ENCODE results near the gene ILKAP.
A peak's percentile ranks its signal among the peaks of the same experiment; 100 is the strongest.

ILKAP gene

GRCh38 chr2:238158509-238159070, 44.9 kb downstream of the ILKAP start, which contains the start of gene ERFE:
Gene ERFE, plus strand, starts transcription at chr2:238158970. Its CDS starts 38 bp downstream, at chr2:238159008.
- H4K8ac ChIP-seq (ENCODE audit: low read depth, low read length) = no peak within 1 kb of the TSS
- H3K36me3 ChIP-seq (ENCODE audit: control insufficient read depth in 1 of 2, insufficient read depth in 2 of 2, low read length in 2 of 2) = no peaks in the 10 kb centered on the region
- no peak within 1 kb of the TSS for H2BK12ac ChIP-seq (ENCODE audit: low read length)
- H3K9ac ChIP-seq (ENCODE audit: low read length) = no peak within 1 kb of the TSS
- H3K4me2 ChIP-seq (ENCODE audit: low read length) = peak within 1 kb of the TSS; percentile 68
- H2AK5ac ChIP-seq (ENCODE audit: low read length) = no peak within 1 kb of the TSS
- no peak within 1 kb of the TSS for H4K12ac ChIP-seq (ENCODE audit: low read depth, low read length)
- no peak within 1 kb of the TSS for H3K27ac ChIP-seq (ENCODE audit: low read depth, low read length)
- no peak within 1 kb of the TSS for H2BK5ac ChIP-seq (ENCODE audit: low read depth, low read length, poor library complexity)
- DNase-seq = peak in 1 of 2 donors; percentile 59
- no peak within 1 kb of the TSS for H3K18ac ChIP-seq (ENCODE audit: low read length)
- peaks cover 6% of the 10 kb centered on the region for H3K9me3 ChIP-seq (ENCODE audit: insufficient read depth, low read depth, low read length)
- no peak within 1 kb of the TSS for H3K4ac ChIP-seq (ENCODE audit: low read depth, low read length)
- H3K4me3 ChIP-seq (ENCODE audit: low read depth, low read length) = no peak within 1 kb of the TSS
- H3K23ac ChIP-seq (ENCODE audit: low read length) = no peak within 1 kb of the TSS
- H4K91ac ChIP-seq (ENCODE audit: low read depth, low read length) = no peak within 1 kb of the TSS
- H3K79me2 ChIP-seq (ENCODE audit: control insufficient read depth, insufficient read depth, low read length, poor library complexity) = no peaks in the 10 kb centered on the region
- peaks cover 30% of the 10 kb centered on the region for H3K27me3 ChIP-seq (ENCODE audit: insufficient read depth, low read length)
- H3K14ac ChIP-seq (ENCODE audit: low read length) = no peak within 1 kb of the TSS
- H3K79me1 ChIP-seq (ENCODE audit: low read length) = no peaks in the 10 kb centered on the region
- no CpG with 5 or more reads among the region's 61 CpGs for WGBS (ENCODE audit: extremely low coverage, insufficient coverage, insufficient read length)
- H3K4me1 ChIP-seq (ENCODE audit: control insufficient read depth in 1 of 2, insufficient read depth in 2 of 2, low read length in 2 of 2) = peaks cover 1 to 2% of the 10 kb centered on the region in 2 experiments
- no peak within 1 kb of the TSS for H2AFZ ChIP-seq (ENCODE audit: insufficient read depth, low read length, poor library complexity)
- no peak within 1 kb of the TSS for H2BK120ac ChIP-seq (ENCODE audit: insufficient read depth, low read length, poor library complexity)

GRCh38 chr2:238158018-238158508, 45.4 kb downstream of the ILKAP start:
- DNase-seq = no peak
- peaks cover 6% of the 10 kb centered on the region for H3K9me3 ChIP-seq (ENCODE audit: insufficient read depth, low read depth, low read length)
- H2AFZ ChIP-seq (ENCODE audit: insufficient read depth, low read length, poor library complexity) = no peak overlapping the region
- H3K18ac ChIP-seq (ENCODE audit: low read length) = no peak overlapping the region
- H3K4me1 ChIP-seq (ENCODE audit: control insufficient read depth in 1 of 2, insufficient read depth in 2 of 2, low read length in 2 of 2) = peaks cover 1 to 2% of the 10 kb centered on the region in 2 experiments
- H2BK12ac ChIP-seq (ENCODE audit: low read length) = no peak overlapping the region
- H3K79me1 ChIP-seq (ENCODE audit: low read length) = no peaks in the 10 kb centered on the region
- no peak overlapping the region for H3K23ac ChIP-seq (ENCODE audit: low read length)
- no CpG with 5 or more reads among the region's 21 CpGs for WGBS (ENCODE audit: extremely low coverage, insufficient coverage, insufficient read length)
- no peak overlapping the region for H2AK5ac ChIP-seq (ENCODE audit: low read length)
- H3K4ac ChIP-seq (ENCODE audit: low read depth, low read length) = no peak overlapping the region
- no peaks in the 10 kb centered on the region for H3K36me3 ChIP-seq (ENCODE audit: control insufficient read depth in 1 of 2, insufficient read depth in 2 of 2, low read length in 2 of 2)
- no peak overlapping the region for H3K27ac ChIP-seq (ENCODE audit: low read depth, low read length)
- no peak overlapping the region for H4K91ac ChIP-seq (ENCODE audit: low read depth, low read length)
- H3K79me2 ChIP-seq (ENCODE audit: control insufficient read depth, insufficient read depth, low read length, poor library complexity) = no peaks in the 10 kb centered on the region
- H3K4me2 ChIP-seq (ENCODE audit: low read length) = no peak overlapping the region
- H3K4me3 ChIP-seq (ENCODE audit: low read depth, low read length) = no peak overlapping the region
- H3K9ac ChIP-seq (ENCODE audit: low read length) = no peak overlapping the region
- H2BK5ac ChIP-seq (ENCODE audit: low read depth, low read length, poor library complexity) = no peak overlapping the region
- H2BK120ac ChIP-seq (ENCODE audit: insufficient read depth, low read length, poor library complexity) = no peak overlapping the region
- no peak overlapping the region for H4K8ac ChIP-seq (ENCODE audit: low read depth, low read length)
- H3K27me3 ChIP-seq (ENCODE audit: insufficient read depth, low read length) = peaks cover 24% of the 10 kb centered on the region
- H4K12ac ChIP-seq (ENCODE audit: low read depth, low read length) = no peak overlapping the region
- H3K14ac ChIP-seq (ENCODE audit: low read length) = no peak overlapping the region

GRCh38 chr2:238157506-238158017, 45.9 kb downstream of the ILKAP start:
- Histone ChIP-seq H4K8ac (ENCODE audit: low read depth, low read length) (no peak overlapping the region), H3K14ac (ENCODE audit: low read length) (no peak overlapping the region), H3K4me3 (ENCODE audit: low read depth, low read length) (no peak overlapping the region), H3K36me3 (ENCODE audit: control insufficient read depth in 1 of 2, insufficient read depth in 2 of 2, low read length in 2 of 2) (no peaks in the 10 kb centered on the region), H3K4me1 (ENCODE audit: control insufficient read depth in 1 of 2, insufficient read depth in 2 of 2, low read length in 2 of 2) (peaks cover 1 to 2% of the 10 kb centered on the region in 2 experiments), H3K79me1 (ENCODE audit: low read length) (no peaks in the 10 kb centered on the region), H3K4me2 (ENCODE audit: low read length) (no peak overlapping the region), H2AFZ (ENCODE audit: insufficient read depth, low read length, poor library complexity) (no peak overlapping the region), H3K23ac (ENCODE audit: low read length) (no peak overlapping the region), H4K91ac (ENCODE audit: low read depth, low read length) (no peak overlapping the region), H3K4ac (ENCODE audit: low read depth, low read length) (no peak overlapping the region), H2BK12ac (ENCODE audit: low read length) (no peak overlapping the region), H3K9me3 (ENCODE audit: insufficient read depth, low read depth, low read length) (peaks cover 6% of the 10 kb centered on the region), H2BK5ac (ENCODE audit: low read depth, low read length, poor library complexity) (no peak overlapping the region), H3K9ac (ENCODE audit: low read length) (no peak overlapping the region), H3K79me2 (ENCODE audit: control insufficient read depth, insufficient read depth, low read length, poor library complexity) (no peaks in the 10 kb centered on the region), H3K27me3 (ENCODE audit: insufficient read depth, low read length) (peaks cover 20% of the 10 kb centered on the region), H3K18ac (ENCODE audit: low read length) (no peak overlapping the region), H2AK5ac (ENCODE audit: low read length) (no peak overlapping the region), H4K12ac (ENCODE audit: low read depth, low read length) (no peak overlapping the region), H3K27ac (ENCODE audit: low read depth, low read length) (no peak overlapping the region), H2BK120ac (ENCODE audit: insufficient read depth, low read length, poor library complexity) (no peak overlapping the region)
- DNase-seq = no peak
- no CpG with 5 or more reads among the region's 14 CpGs for WGBS (ENCODE audit: extremely low coverage, insufficient coverage, insufficient read length)

- H3K9ac ChIP-seq (ENCODE audit: low read length) = no peak overlapping the region
- no peak overlapping the region for H3K27ac ChIP-seq (ENCODE audit: low read depth, low read length)
- no peak overlapping the region for H2BK5ac ChIP-seq (ENCODE audit: low read depth, low read length, poor library complexity)
- H3K36me3 ChIP-seq (ENCODE audit: control insufficient read depth in 1 of 2, insufficient read depth in 2 of 2, low read length in 2 of 2) = no peaks in the 10 kb centered on the region
- H3K79me2 ChIP-seq (ENCODE audit: control insufficient read depth, insufficient read depth, low read length, poor library complexity) = no peaks in the 10 kb centered on the region
- no peaks in the 10 kb centered on the region for H3K79me1 ChIP-seq (ENCODE audit: low read length)
- no peak overlapping the region for H3K4ac ChIP-seq (ENCODE audit: low read depth, low read length)
- no peak overlapping the region for H4K12ac ChIP-seq (ENCODE audit: low read depth, low read length)
- no peak overlapping the region for H3K4me3 ChIP-seq (ENCODE audit: low read depth, low read length)
- WGBS (ENCODE audit: extremely low coverage, insufficient coverage, insufficient read length) = no CpG with 5 or more reads among the region's 18 CpGs
- H3K23ac ChIP-seq (ENCODE audit: low read length) = no peak overlapping the region
- no peak overlapping the region for H2AK5ac ChIP-seq (ENCODE audit: low read length)
- no peak overlapping the region for H2BK120ac ChIP-seq (ENCODE audit: insufficient read depth, low read length, poor library complexity)
- no peak overlapping the region for H4K8ac ChIP-seq (ENCODE audit: low read depth, low read length)
- H4K91ac ChIP-seq (ENCODE audit: low read depth, low read length) = no peak overlapping the region
- H3K9me3 ChIP-seq (ENCODE audit: insufficient read depth, low read depth, low read length) = peaks cover 6% of the 10 kb centered on the region
- no peak overlapping the region for H3K4me2 ChIP-seq (ENCODE audit: low read length)
- DNase-seq = no peak
- no peak overlapping the region for H2BK12ac ChIP-seq (ENCODE audit: low read length)
- H3K18ac ChIP-seq (ENCODE audit: low read length) = no peak overlapping the region
- H3K14ac ChIP-seq (ENCODE audit: low read length) = no peak overlapping the region
- H3K4me1 ChIP-seq (ENCODE audit: control insufficient read depth in 1 of 2, insufficient read depth in 2 of 2, low read length in 2 of 2) = peaks cover 1 to 2% of the 10 kb centered on the region in 2 experiments
- H2AFZ ChIP-seq (ENCODE audit: insufficient read depth, low read length, poor library complexity) = no peak overlapping the region
- H3K27me3 ChIP-seq (ENCODE audit: insufficient read depth, low read length) = peaks cover 17% of the 10 kb centered on the region
Observed at GRCh38 chr2:238155761-238156694, 47.5 kb downstream of the ILKAP start.

Data from trophoblast cell (in vitro differentiated cells and primary cell).